ENCODE results near the gene RNASEH1. TPM values are rescaled to one million over a fixed set of nuclear protein-coding genes. Genes with fewer than 3 reads are reported as not detected.
"Not testable (repeated sequence)": the region's sequence is repeated elsewhere in the genome, so short reads cannot be mapped to it uniquely, and the experiment has no call there.

Gene RNASEH1
- total RNA-seq, 1 donor from 2014 or later: 18.6 TPM

- H3K27me3 ChIP-seq: no peaks in the 10 kb centered on the region
- H3K36me3 ChIP-seq: peaks cover 13% of the 10 kb centered on the region
- intact Hi-C loops (cut with DNase I): no loop called here
- H3K4me3 ChIP-seq: peak overlapping the region; percentile 79
- H3K4me1 ChIP-seq: peaks cover 21% of the 10 kb centered on the region
- DNase-seq (peak; percentile 99), ATAC-seq (peak; percentile 95)
- no peak for TF ChIP-seq CTCF (IDR thresholded peaks at IDR 0.05)
- H3K9me3 ChIP-seq: no peaks in the 10 kb centered on the region
- H3K27ac ChIP-seq: peak overlapping the region; percentile 99
Observed at GRCh38 chr2:3518496-3519254, 39.5 kb downstream of the RNASEH1 start.

GRCh38 chr2:3517948-3518495, 40.1 kb downstream of the RNASEH1 start:
- Histone ChIP-seq H3K27me3 (no peaks in the 10 kb centered on the region), H3K36me3 (peaks cover 19% of the 10 kb centered on the region), H3K9me3 (no peaks in the 10 kb centered on the region), H3K4me3 (peak overlapping the region; percentile 79), H3K4me1 (peaks cover 15% of the 10 kb centered on the region), H3K27ac (peak overlapping the region; percentile 99)
- intact Hi-C loops (cut with DNase I): no loop called here
- TF ChIP-seq CTCF (IDR thresholded peaks at IDR 0.05): no peak
- ATAC-seq (no peak), DNase-seq (no peak)

GRCh38 chr2:3516831-3517230, 41.3 kb downstream of the RNASEH1 start:
- no peaks in the 10 kb centered on the region for H3K27me3 ChIP-seq
- peaks cover 31% of the 10 kb centered on the region for H3K36me3 ChIP-seq
- H3K9me3 ChIP-seq: no peaks in the 10 kb centered on the region
- intact Hi-C loops (cut with DNase I): no loop called here
- H3K27ac ChIP-seq: no peak overlapping the region
- TF ChIP-seq CTCF (IDR thresholded peaks at IDR 0.05): no peak
- no peak for DNase-seq
- no peak overlapping the region for H3K4me3 ChIP-seq
- no peak for ATAC-seq
- peaks cover 8% of the 10 kb centered on the region for H3K4me1 ChIP-seq

GRCh38 chr2:3515438-3515837, 42.7 kb downstream of the RNASEH1 start:
- H3K27me3 ChIP-seq; H3K4me1 ChIP-seq; DNase-seq; H3K27ac ChIP-seq; ATAC-seq; H3K9me3 ChIP-seq; H3K4me3 ChIP-seq; intact Hi-C loops (cut with DNase I): not testable (repeated sequence)
- peaks cover 45% of the 10 kb centered on the region for H3K36me3 ChIP-seq

- H3K27me3 ChIP-seq: no peaks in the 10 kb centered on the region
- H3K9me3 ChIP-seq: no peaks in the 10 kb centered on the region
- DNase-seq (no peak), ATAC-seq (no peak)
- intact Hi-C loops (cut with DNase I): no loop called here
- no peak overlapping the region for H3K4me3 ChIP-seq
- H3K4me1 ChIP-seq: no peaks in the 10 kb centered on the region
- H3K36me3 ChIP-seq: peaks cover 63% of the 10 kb centered on the region
- no peak for TF ChIP-seq CTCF (IDR thresholded peaks at IDR 0.05)
- H3K27ac ChIP-seq: no peak overlapping the region
Observed at GRCh38 chr2:3513026-3513810, 44.9 kb downstream of the RNASEH1 start.

GRCh38 chr2:3512086-3512485, 46.0 kb downstream of the RNASEH1 start:
- Histone ChIP-seq H3K9me3 (no peaks in the 10 kb centered on the region), H3K4me1 (no peaks in the 10 kb centered on the region), H3K27ac (no peak overlapping the region), H3K27me3 (no peaks in the 10 kb centered on the region), H3K4me3 (no peak overlapping the region), H3K36me3 (peaks cover 70% of the 10 kb centered on the region)
- no peak for DNase-seq
- intact Hi-C loops (cut with DNase I): no loop called here
- ATAC-seq: no peak
- TF ChIP-seq CTCF (IDR thresholded peaks at IDR 0.05): no peak
